Measurements from ENCODE around the gene COIL. TPM values are rescaled to one million over a fixed set of nuclear protein-coding genes. Genes with fewer than 3 reads are reported as not detected.

COIL gene
- total and polyA plus RNA-seq, 2 of the 13 experiments (the other 11 are each of a cell fraction or from before 2014, with no cell fraction given), result 8.1 to 29.4 TPM

GRCh38 chr17:56960596-56961538 lies at the start of gene COIL (continued):
- TF ChIP-seq ZBTB10 (CRISPR knock-in tag; IDR thresholded peaks at IDR 0.05; ENCODE audit: borderline replicate concordance) (peak; percentile 68; the same call in 1 of the 2 replicates), ZNF280D (CRISPR knock-in tag; IDR thresholded peaks at IDR 0.05) (no peak), ZNF710 (CRISPR knock-in tag; IDR thresholded peaks at IDR 0.05; ENCODE audit: borderline replicate concordance) (peak; percentile 63; the same call in 1 of the 2 replicates), ZBTB20 (CRISPR knock-in tag; IDR thresholded peaks at IDR 0.05; ENCODE audit: borderline replicate concordance, low read depth) (peak; percentile 74; the same call in 1 of the 2 replicates), KLF9 (CRISPR knock-in tag; IDR thresholded peaks at IDR 0.05; ENCODE audit: low read depth) (no peak), REST (IDR thresholded peaks at IDR 0.05; ENCODE audit: borderline replicate concordance in 1 of 2, low read depth in 1 of 2, low read length in 2 of 2) (peak in 1 of 2 experiments; percentile 66; a peak in 1 of 4 replicates), ZFP36 (IDR thresholded peaks at IDR 0.05; ENCODE audit: borderline replicate concordance, low read depth, low read length, partially characterized antibody) (peak; percentile 7), MBD4 (IDR thresholded peaks at IDR 0.05; ENCODE audit: borderline replicate concordance, low read length) (no peak), SIN3A (IDR thresholded peaks at IDR 0.05; ENCODE audit: borderline replicate concordance, low read depth, low read length) (no peak), RBFOX2 (IDR thresholded peaks at IDR 0.05; ENCODE audit: low read depth, low read length) (peak; percentile 87), ZNF615 (CRISPR knock-in tag; IDR thresholded peaks at IDR 0.05; ENCODE audit: borderline replicate concordance) (peak; percentile 76; the same call in 1 of the 2 replicates), GPN1 (CRISPR knock-in tag; IDR thresholded peaks at IDR 0.05; ENCODE audit: borderline replicate concordance) (no peak), JARID2 (CRISPR knock-in tag; IDR thresholded peaks at IDR 0.05; ENCODE audit: insufficient replicate concordance) (peak; percentile 34), ZNF580 (CRISPR knock-in tag; IDR thresholded peaks at IDR 0.05; ENCODE audit: borderline replicate concordance, low read depth) (peak; percentile 96; the same call in 1 of the 2 replicates)
